AG10803 (cell line): ENCODE measurements around the gene TES.
"Not testable (repeated sequence)": the region's sequence is repeated elsewhere in the genome, so short reads cannot be mapped to it uniquely, and the experiment has no call there.

Experiments used
- DNase-seq: peaks from one replicate; pipeline ENCODE4 v3.0.0; 2010; ENCODE audit warnings: low read depth
- H3K4me3 ChIP-seq: 2 replicates; pipeline ENCODE4 v1.5.1; 2011; ENCODE audit warnings: mild to moderate bottlenecking, low read length, control low read depth
- TF ChIP-seq, protein P1 (sequence below): conservative IDR thresholded peaks from 2 replicates; pipeline ENCODE4 v1.5.1; 2011; ENCODE audit warnings: mild to moderate bottlenecking, low read length, control low read depth, inconsistent platforms

TES gene

GRCh38 chr7:116292381-116292780 lies 82.0 kb downstream of the TES start:
- TF ChIP-seq, protein P1, sequence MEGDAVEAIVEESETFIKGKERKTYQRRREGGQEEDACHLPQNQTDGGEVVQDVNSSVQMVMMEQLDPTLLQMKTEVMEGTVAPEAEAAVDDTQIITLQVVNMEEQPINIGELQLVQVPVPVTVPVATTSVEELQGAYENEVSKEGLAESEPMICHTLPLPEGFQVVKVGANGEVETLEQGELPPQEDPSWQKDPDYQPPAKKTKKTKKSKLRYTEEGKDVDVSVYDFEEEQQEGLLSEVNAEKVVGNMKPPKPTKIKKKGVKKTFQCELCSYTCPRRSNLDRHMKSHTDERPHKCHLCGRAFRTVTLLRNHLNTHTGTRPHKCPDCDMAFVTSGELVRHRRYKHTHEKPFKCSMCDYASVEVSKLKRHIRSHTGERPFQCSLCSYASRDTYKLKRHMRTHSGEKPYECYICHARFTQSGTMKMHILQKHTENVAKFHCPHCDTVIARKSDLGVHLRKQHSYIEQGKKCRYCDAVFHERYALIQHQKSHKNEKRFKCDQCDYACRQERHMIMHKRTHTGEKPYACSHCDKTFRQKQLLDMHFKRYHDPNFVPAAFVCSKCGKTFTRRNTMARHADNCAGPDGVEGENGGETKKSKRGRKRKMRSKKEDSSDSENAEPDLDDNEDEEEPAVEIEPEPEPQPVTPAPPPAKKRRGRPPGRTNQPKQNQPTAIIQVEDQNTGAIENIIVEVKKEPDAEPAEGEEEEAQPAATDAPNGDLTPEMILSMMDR = no peak
- no peak overlapping the region for H3K4me3 ChIP-seq
- DNase-seq = no peak

- no peak for DNase-seq
- TF ChIP-seq, protein P1 = peak; percentile 29; the same call in 1 of the 2 replicates
- H3K4me3 ChIP-seq = no peak overlapping the region
Observed at GRCh38 chr7:116293139-116293538, 82.8 kb downstream of the TES start.

- no peak overlapping the region for H3K4me3 ChIP-seq
- no peak for DNase-seq
- TF ChIP-seq, protein P1 = no peak
Observed at GRCh38 chr7:116293633-116294032, 83.3 kb downstream of the TES start.

DNA sequence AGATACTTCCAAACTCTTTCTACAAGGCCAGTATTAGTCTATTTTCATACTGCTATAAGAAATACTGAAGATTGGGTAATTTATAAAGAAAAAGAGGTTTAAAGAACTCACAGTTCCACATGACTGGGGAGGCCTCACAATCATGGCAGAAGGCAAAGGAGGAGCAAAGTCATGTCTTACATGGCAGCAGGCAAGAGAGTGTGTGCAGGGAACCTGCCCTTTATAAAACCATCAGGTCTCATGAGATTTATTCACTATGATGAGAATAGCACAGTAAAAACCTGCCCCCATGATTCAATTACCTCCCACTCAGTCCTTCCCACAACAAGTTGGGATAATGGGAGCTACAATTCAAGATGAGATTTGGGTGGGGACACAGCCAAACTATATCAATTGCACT lies 85.6 kb downstream of the TES start:
- not testable (repeated sequence) for H3K4me3 ChIP-seq, DNase-seq

GRCh38 chr7:116298055-116298454 lies 87.7 kb downstream of the TES start:
- TF ChIP-seq, protein P1 = no peak
- no peak for DNase-seq
- no peak overlapping the region for H3K4me3 ChIP-seq

- H3K4me3 ChIP-seq = no peak overlapping the region
- TF ChIP-seq, protein P1 = no peak
- DNase-seq = no peak
Observed at GRCh38 chr7:116298576-116298975, 88.2 kb downstream of the TES start.

DNA sequence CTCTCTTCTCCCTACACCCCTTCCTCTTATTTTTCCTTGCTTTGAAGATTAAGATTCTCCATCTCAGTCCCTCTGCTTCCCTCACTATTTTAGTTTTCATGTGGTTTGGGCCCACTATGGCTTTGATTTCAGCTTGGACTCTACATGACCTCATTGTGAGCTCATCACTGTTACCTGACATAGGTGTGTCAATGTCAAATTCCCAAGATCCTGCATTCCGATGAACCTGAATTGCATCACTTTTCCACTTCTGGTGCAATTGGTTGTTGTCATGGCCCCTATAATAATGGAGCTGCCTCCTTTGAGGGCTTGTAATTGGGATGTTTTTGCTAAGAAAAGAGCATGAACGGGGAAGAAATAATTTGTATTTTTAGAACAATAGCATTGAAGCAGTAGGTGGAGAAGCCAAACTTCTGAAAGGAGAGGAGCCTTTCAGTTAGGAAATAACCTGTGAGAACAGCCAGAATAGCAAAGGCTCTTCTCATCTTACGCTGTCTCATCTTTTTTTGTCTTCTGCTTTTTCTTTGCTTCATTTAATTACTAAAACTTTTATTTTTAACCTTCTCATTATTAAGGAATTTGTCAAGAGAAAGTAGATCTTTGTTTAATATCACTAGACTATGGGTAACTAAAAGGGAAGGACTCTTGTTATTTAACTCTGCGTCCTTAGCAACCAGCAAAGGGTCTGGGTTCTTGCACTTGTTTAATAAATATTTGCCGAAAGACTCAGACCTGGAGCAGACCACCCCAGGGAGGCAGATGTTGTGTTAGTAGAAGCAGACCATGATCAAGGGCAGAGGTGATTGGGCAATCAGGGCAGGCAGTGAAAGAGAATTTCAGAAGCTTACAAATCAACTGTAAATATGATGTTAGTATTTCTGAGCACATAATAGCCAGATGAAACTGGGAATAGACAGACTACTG lies 95.4 kb downstream of the TES start:
- H3K4me3 ChIP-seq = no peak overlapping the region
- peak; percentile 41 for DNase-seq
- TF ChIP-seq, protein P1 = no peak
